NCI-H345 (cell line): ENCODE measurements around the gene KCNJ8.
"Not testable (repeated sequence)": the region's sequence is repeated elsewhere in the genome, so short reads cannot be mapped to it uniquely, and the experiment has no call there.

Source experiments
- DNase-seq: peaks from one replicate; lab custom pipeline; 2025; lab: John Stamatoyannopoulos, UW

Gene KCNJ8

DNA sequence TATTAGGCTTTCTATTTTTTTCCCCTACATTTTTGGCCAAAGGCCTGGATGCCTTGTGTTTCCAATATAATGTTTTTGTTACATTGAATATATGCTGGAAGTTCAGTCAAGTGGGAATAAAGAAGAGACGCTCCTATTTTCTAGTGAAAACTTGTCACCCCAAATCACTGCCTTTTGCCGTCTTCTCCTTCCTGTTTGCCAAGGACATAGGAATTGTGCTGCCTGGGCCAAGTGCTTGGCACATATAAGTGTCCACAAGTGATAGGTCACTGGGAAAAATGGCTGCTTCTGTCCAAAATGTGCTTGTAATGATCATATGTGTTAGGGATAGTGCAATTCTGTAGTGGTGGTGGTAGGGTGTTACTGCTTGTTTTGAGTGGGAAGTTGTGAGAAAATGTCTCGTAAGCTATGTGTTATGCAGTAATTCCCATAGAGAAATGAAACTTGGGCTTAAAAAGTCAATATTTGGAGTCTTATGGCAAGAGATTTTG is 11.6 kb upstream of the KCNJ8 start:
- no peak for DNase-seq

DNA sequence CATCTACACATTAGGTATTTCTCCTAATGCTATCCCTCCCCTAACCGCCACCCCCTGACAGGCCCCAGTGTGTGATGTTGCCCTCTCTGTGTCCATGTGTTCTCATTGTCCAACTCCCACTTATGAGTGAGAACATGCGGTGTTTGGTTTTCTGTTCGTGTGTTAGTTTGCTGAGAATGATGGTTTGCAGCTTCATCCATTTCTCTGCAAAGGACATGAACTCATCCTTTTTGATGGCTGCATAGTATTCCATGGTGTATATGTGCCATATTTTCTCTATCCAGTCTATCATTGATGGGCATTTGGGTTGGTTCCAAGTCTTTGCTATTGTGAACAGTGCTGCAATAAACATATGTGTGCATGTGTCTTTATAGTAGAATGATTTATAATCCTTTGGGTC is 8.2 kb upstream of the KCNJ8 start:
- not testable (repeated sequence) for DNase-seq

DNA sequence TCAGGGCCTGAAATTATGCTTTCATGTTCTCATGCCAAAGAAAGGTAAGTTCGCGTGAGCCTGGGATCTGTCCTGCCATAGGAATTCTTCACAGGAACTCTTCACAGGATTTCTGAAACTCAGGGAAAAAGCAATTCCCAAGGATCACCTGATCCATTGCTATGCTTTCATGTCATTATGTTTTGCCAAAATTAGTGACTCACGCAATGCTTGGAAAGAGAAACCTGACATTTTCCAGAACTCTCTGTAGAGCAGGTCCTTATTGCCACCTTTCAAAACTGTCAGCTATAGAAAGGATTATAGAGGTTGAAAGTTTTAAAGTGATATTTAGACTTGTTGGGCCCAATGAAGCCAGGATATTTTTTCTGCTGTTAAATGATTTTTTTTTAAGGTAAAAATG is 6.3 kb upstream of the KCNJ8 start:
- DNase-seq, result no peak

DNA sequence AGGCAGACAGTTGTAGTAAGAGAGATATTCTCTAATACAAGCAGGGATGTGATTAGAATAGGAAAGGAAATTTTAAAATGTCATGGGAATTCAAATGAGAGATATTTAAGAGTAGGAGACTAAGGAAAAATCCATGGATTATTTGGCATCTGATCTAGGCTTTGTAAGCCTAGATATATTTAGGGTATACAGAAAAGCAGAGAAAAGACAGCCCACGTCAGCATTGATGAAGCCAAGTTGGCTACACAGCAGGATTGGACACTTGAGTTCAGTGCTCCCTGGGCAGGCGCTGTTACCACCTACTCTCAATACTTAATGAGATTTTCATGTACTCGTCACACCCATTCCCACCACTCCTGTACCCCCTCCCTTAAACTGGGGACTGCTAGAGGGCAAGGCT is 1.7 kb upstream of the KCNJ8 start:
- DNase-seq, result no peak

DNA sequence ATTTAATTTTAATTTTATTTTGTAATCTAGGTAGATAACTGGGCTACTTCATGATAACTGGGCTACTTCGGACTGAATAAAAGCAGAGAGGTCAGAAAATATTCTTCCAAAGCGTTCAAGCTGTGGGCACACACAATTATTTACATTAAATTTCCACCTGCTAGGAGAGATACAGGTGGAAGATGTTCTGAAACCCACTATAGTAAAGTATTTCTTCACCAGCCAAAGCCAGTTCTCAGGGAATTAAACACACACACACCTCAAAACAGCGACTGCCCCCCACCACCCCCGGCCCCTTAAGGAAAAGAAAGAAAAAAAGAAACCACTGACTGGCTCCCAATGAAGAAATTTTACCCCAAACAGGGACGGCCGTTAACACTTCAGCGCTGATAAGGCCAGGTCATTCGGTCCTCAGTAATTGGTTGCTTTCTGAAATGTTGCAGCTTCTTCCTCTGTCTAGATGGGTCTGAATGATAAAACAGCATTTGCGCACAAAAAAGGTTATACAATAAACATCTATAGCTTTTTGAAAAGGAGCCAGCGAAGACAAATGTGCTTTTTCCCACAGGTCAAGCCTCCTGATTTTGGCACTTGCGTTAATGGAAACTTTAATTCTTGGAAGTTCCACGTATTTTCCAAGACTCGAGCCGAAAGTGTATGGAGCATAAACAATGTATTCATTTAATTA is 771 bp upstream of the KCNJ8 start:
- DNase-seq, result no peak

DNA sequence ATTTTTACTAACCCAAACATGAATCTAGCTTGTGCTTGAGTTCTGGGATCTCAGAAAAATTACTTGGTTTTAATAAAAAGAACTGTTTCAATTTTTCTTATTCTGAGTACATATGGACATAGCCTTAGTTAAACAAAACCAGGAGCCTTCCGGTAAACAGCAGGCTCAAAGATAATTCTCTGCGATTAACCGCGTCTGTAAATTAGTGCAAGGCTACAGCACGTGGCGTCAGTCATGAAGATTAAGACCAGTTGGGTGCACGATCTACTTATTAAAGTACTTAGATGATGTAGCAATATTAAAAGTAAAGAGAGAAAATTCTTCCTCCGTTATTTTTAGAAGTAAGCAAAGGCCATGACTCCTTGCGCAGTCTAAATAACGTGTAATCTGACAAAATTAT is 700 bp downstream of the KCNJ8 start:
- DNase-seq, result no peak

DNA sequence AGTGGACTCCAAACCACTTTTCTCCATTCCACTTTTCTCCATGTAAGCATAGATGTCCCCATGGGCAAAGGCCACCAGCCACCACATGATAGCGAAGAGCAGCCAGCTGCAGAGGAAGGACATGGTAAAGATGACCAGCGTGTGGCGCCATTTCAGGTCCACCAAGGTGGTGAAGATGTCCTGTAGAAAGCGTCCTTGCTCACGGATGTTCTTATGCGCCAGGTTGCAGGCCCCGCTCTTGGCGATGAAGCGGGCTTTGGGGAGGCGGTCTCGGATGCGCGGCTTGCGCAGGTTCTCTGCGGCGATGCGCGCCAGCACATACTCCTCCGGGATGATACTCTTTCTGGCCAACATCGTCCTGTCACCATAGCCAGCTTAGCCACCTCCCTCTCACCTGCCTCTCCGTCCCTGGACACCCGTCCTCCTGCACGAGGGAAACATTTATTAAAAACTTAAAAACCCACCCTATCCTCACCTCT is 1.2 kb downstream of the KCNJ8 start:
- peak; percentile 7 for DNase-seq

DNA sequence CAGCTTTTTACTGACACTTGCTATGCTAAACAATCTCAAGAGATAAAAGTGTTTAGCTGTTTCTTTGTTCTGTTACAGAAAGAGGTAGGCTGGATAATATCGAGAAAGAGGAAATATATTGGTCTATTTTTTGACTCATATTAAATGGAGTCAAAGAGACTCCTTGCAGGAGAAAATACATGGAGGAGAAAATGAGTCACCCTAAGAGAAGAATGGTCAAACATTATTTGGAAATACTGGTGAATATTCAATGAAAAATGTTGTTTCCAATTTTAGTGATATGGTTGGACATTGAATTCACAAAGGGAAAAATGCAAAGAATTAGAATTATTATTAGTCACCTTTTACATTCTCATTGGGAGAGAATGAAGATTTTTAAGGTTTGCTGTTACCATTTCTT is 3.2 kb downstream of the KCNJ8 start:
- DNase-seq, result no peak

DNA sequence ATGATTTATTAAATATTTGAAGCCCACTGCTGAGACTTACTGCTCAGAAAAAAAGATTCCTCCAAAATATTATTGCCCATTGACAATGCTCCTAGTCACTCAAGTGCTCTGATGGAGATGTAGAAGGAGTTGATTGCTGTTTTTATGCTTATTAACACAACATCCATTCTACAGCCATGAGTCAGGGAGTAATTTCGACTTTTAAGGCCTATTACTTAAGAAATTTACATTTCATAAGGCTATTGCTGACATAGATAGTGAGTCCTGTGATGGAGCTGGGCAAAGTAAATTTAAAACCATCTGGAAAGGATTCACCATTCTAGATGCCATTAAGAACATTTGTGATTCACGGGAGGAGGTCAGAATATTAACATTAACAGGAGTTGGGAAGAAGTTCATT is 5.2 kb downstream of the KCNJ8 start:
- DNase-seq, result no peak

DNA sequence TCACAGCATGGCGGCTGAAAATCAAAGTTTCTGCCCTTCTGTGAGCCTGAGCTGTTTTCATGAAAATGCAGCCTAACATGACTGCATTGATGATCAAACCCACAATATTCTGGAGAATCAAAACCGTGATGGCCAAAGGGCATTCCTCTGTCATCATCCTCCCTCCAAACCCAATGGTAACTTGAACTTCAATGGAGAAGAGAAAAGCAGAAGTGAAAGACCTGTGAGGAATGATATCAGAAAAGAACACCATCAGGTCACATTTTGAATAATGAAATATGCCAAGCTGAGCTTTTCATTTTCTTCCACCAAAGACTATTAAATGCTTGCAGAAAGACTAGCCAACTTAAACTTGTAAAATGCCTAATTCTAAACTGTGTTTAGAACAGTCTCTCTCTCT is 8.1 kb downstream of the KCNJ8 start:
- no peak for DNase-seq

DNA sequence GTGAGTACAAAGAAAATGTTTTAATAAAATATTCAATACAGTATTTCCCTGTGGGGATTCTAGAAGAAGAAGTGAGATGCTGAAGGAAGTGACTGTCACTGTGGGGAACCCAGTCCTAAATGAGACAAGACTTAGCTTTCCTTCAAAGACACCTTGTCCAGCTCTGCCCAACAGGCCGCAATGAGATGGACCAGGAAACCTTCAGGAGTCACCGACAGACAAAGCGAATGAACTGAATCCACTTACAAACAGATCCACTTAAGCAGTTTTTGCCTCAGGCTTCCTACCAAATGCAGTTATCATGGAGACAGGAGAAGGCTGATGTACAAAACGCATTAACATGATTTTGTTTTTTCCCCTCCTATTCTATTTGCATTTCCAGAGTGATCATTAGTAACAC is 9.6 kb downstream of the KCNJ8 start:
- no peak for DNase-seq

DNA sequence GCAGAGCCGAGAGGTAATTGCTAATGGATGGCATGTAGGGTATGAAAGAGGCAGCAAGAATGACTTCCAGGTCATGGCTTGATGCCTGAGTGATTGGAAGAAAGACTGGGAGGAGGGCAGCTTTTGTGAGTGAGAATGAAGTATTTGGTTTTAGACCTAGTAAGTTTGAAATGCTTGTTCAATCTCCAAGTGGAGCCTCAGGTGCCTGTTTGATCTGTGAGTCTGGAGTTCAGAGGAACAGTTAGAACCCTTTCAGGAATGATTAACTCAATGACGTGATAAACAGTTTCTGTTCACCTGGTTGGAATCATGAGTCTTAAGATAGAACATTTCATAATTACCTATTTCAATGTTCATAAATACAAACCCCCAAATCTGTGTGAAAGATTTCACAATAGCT is 10.4 kb downstream of the KCNJ8 start:
- DNase-seq, result no peak

DNA sequence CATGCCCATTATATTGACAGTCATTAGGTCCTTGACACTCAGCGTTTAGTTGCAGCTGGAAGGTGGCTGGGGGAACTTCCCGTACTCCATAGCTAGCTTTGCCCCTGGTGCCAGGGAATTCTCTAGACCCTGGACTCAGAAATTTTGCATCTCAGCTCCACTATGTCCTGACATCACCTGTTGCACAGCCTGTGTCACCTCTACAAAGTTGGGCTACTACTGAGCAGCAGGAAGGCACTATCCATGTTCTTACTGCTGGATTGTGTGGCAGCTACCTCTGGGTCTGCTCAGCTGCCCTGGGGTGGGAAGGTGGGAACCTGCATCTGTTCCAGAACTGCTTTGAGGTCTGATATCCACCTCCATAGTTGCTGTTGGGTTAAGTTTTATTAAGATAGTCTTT is 11.0 kb downstream of the KCNJ8 start:
- DNase-seq, result no peak

DNA sequence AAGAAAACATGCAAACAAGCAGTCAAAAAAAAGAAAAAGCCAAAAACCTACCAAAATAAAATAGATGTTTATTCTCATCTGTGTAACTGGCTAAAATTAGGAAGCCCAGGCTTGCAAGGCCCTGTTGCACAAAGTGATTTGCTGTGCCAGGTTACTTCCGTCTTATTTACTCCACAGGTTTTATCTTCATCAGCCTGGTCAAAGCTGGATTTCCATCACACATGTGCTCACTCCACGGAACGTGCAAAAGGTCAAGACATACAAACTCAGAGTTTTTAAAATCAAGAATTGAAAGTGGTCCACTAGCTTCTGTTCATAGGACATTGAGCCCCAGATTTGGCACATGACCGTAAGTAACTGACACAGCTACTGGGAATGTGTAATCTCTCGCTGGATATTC is 14.8 kb downstream of the KCNJ8 start:
- no peak for DNase-seq

DNA sequence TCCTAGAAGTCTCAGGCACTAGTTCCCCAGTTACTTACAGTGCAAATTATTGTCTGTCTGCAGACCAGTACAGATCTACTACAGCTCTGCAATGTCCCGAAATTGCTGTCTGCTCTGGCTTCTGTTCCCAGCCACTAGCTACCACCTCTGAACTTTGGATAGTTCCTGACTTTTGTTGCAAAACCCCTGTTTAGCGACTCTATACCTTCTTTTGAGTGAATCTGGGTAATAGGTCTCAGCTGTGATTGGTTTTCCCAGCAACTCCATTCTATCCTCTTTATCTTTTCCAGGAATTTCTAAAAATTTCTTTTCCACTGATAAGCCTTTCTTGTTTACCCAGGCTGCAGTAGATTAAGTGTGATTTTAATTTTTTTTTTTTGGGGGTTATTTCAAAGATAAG is 16.8 kb downstream of the KCNJ8 start:
- no peak for DNase-seq

DNA sequence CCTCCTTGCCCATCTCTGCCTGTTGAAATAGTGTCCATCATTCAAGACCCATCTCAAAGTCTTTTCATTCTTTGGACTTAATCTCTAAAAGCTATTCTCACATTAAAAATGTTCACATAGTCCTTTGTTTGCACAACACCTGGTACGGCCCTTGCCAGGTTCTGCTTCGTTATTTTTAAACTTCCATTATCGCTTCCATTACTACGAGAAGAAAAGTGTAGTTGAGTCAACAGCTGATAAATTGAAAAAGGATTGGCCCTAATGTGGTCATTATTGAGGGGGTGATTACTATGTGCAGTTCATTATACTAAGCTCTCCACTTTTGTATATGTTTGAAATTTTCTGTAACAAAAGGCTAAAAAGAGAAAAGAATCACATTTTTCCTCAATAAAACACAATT is 17.8 kb downstream of the KCNJ8 start:
- no peak for DNase-seq

DNA sequence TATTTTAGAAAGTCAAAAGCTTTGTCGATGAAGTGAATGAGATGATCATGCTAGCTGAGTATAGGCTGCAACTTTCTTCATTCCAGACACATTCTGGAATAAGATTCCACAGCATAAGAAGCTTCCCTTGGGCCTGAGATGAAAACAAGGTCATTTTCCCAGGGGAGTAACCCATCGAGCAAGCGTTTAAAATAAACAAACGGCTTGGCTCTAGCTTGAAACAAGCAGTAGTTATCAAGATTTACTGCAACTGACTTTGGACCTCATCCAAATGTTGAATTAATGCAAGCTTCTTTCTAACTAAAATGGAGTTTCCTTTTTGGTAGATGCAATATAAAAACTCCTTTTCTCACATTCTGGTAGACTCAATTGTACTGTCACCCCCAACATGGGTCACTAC is 23.0 kb downstream of the KCNJ8 start:
- peak; percentile 7 for DNase-seq

DNA sequence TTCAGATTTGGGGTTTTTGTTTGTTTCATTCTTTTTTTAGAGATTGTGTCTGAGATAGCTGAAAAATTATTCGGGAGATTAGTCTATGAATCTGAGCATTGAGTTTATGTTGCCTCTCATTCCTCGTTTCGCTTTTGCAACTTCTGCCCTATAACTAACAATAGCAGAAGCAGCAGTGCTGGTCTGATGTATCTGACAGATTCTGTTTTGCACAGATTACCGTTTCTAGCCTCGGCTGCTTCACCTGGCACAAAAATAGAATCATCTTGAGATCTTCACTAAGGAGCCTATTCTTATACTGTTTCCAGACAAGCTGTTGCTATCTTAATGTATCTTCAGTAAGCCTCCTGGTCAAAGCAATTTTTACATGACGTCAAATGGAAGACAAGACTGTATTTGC is 29.2 kb downstream of the KCNJ8 start:
- no peak for DNase-seq

DNA sequence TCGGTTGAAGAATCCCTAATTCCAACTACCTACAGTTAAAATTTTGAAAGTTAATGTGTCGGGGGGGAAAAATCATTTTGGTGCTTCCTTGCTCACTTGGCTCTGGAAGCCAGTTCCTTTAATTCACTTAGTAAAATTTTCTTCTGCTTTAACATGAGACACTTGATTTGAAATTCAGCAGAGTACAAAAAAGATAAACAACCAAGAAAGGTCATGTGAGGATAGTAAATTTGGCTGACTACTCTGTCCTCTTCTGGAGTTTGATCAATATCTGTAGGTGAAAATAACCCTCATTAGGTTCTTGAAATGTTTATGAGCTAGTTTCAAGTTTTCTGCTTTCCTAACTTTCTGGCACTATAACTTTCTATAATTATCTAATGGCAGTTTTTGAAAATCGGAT is 43.4 kb downstream of the KCNJ8 start:
- DNase-seq, result no peak

DNA sequence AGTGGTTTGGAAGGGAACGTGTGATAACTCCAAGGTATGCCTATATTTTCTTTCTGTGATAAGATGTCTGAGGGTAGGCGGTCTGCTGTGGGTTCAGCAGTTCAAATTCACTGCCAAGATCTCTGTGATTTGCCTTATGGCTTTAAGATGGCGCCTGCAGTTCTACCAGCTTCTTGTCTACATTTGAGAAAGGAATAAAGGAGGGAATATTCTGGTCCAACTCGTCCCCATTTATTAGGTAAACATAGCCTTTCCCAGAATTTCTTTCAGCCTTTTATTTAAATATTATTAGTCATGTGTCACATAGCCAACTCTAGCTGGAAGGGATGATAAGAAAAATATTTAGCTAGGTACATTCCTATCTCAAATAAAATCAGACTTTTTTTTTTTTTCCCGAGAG is 48.8 kb downstream of the KCNJ8 start:
- DNase-seq, result no peak

DNA sequence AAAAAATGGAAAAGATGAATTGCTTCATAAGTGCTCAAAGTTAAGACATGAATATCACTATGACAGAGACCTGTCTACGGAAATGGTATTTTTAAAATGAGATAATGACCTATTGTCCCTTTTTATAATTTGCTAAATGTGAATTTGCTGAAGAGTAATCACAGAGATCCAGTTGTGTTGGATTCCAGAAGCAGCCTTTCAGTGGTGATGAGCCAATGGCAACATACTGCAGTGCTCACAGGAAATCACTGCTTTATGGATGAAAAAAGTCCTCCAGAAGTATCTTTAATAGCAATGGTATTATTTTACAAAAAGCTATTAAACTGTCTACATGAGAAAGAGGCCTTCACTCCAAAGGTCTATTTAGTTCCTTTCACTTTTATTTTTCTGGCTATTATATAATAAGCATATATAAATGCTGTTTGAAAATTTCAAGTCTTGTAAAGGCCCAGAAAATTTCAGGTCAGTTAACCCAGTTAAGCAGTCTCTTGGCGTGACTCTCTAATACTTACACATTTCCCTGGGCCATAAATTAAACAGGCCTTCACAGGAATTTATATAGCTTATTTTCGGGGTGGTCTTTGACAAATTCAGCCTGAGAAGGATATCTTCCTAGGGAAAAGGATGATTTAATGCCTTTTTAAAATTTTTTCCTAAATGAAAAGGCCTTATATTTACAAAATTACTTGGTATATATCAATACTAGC is 55.4 kb downstream of the KCNJ8 start:
- no peak for DNase-seq

DNA sequence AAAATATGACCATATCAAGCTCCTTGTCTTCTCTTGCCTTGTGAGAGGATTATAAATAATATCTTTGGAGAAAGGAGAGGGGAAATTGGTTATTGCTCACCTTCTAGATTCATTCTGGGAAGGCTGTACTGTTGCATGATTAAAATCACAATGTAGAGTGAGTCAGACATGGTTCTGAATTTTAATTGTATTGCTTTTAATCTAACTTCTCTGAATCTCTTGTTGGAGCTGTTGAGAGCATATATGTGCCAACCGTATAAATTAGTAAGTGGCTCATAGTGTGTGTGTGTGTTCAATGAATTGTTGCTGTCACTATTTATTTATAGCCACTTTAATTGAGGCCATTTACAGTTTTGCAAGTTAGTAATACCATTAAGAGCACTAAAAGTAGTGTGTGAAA is 56.1 kb downstream of the KCNJ8 start:
- no peak for DNase-seq

DNA sequence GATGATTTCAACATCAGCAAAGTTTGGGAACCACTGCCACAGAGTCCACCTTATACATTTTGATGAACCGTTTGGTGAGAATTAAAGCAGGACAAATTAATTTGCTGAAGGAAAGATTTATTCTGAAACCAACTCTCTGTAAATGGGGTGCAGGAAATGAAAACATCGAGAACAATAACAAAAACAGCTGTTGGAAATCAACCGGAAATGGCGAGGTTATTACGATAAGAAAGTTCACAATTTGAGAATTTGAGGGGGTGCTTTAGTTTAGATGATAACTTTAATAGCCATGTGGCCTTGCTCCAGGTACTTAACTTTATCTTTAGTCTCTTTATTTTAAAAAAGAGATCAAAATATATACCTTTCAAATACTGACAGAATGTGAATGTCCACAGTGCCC is 56.7 kb downstream of the KCNJ8 start:
- no peak for DNase-seq

DNA sequence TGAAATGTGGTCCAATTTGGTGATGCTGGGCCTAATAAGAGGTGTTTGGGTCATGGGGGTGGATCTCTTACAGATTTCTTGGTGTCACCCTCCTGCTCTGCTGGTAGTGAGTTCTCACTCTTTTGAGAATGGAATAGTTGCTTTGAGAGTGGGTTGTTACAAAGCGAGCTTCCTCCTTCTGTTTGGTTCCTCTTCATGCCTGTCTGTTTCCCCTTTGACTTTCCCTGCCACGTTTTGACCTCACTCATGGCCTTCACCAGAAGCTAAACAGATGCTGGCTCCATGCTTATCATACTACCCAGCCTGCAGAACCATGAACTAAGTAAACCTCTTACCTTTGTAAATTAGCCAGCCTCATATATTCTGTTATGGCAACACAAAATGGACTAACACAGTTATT is 59.1 kb downstream of the KCNJ8 start:
- DNase-seq, result no peak
